Loucy (cell line): Measurements from ENCODE around the gene GULP1.

Experiments used
- H2AFZ ChIP-seq: fragments of 200-600 bp; sonication (generic); 2 replicates; pipeline ENCODE4 v1.6.0; 2016; ENCODE audit warnings: antibody characterized with exemption, mild to moderate bottlenecking, low read length, moderate library complexity
- H3F3A ChIP-seq: fragments of 200-600 bp; 2 replicates; pipeline ENCODE4 v1.6.0; 2016; ENCODE audit warnings: antibody characterized with exemption, low read depth, mild to moderate bottlenecking
- H3K27me3 ChIP-seq: fragments of 200-600 bp; sonication (generic); 2 replicates; pipeline ENCODE4 v1.6.1; 2014; ENCODE audit warnings: low read length, mild to moderate bottlenecking; ENCODE audit not compliant: insufficient read depth, poor library complexity, severe bottlenecking
- H3K36me3 ChIP-seq: fragments of 200-600 bp; sonication (generic); 2 replicates; pipeline ENCODE4 v1.6.1; 2016; ENCODE audit warnings: low read length; ENCODE audit not compliant: insufficient read depth
- H3K4me1 ChIP-seq: fragments of 200-600 bp; sonication (generic); 2 replicates; pipeline ENCODE4 v1.5.1; 2014; ENCODE audit warnings: low read length, mild to moderate bottlenecking; ENCODE audit not compliant: insufficient read depth, poor library complexity, severe bottlenecking
- H3K4me2 ChIP-seq: fragments of 200-600 bp; sonication (generic); 2 replicates; pipeline ENCODE4 v1.6.0; 2014; ENCODE audit warnings: antibody characterized with exemption, low read length, low read depth, mild to moderate bottlenecking; ENCODE audit not compliant: poor library complexity, severe bottlenecking
- H3K4me3 ChIP-seq: fragments of 200-600 bp; sonication (generic); 2 replicates; pipeline ENCODE4 v1.5.1; 2014; ENCODE audit warnings: low read length, mild to moderate bottlenecking, mixed read lengths; ENCODE audit not compliant: poor library complexity, severe bottlenecking
- H3K79me2 ChIP-seq: fragments of 200-600 bp; sonication (generic); 2 replicates; pipeline ENCODE4 v1.6.1; 2014; ENCODE audit warnings: low read length; ENCODE audit not compliant: insufficient read depth
- H3K9ac ChIP-seq: fragments of 200-600 bp; sonication (generic); 2 replicates; pipeline ENCODE4 v1.6.0; 2014; ENCODE audit warnings: mild to moderate bottlenecking, low read depth, low read length, moderate library complexity; ENCODE audit not compliant: poor library complexity, severe bottlenecking
- H3K9me2 ChIP-seq: fragments of 200-600 bp; sonication (generic); replicated peaks from 2 replicates; pipeline ENCODE4 v1.6.1; 2016; ENCODE audit warnings: low read depth, low read length, mixed read lengths
- H3K9me3 ChIP-seq: fragments of 200-600 bp; sonication (generic); 2 replicates; pipeline ENCODE4 v1.6.1; 2014; ENCODE audit warnings: mild to moderate bottlenecking, antibody characterized with exemption, low read length, low read depth; ENCODE audit not compliant: insufficient read depth
- H4K20me1 ChIP-seq: fragments of 200-600 bp; sonication (generic); 2 replicates; pipeline ENCODE4 v1.6.0; 2014; ENCODE audit warnings: antibody characterized with exemption, low read length, mild to moderate bottlenecking; ENCODE audit not compliant: insufficient read depth, poor library complexity, severe bottlenecking
- EZH2phosphoT487 ChIP-seq: fragments of 200-600 bp; IDR thresholded peaks from 2 replicates; pipeline ENCODE4 v1.6.1; 2018; ENCODE audit warnings: antibody characterized with exemption, mild to moderate bottlenecking, moderate library complexity, borderline replicate concordance
- TF ChIP-seq, protein P1 (sequence below): fragments of 200-600 bp; sonication (generic); conservative IDR thresholded peaks from 2 replicates; pipeline ENCODE4 v1.5.1; 2014; ENCODE audit warnings: mild to moderate bottlenecking, antibody characterized with exemption, low read length

Gene GULP1

DNA sequence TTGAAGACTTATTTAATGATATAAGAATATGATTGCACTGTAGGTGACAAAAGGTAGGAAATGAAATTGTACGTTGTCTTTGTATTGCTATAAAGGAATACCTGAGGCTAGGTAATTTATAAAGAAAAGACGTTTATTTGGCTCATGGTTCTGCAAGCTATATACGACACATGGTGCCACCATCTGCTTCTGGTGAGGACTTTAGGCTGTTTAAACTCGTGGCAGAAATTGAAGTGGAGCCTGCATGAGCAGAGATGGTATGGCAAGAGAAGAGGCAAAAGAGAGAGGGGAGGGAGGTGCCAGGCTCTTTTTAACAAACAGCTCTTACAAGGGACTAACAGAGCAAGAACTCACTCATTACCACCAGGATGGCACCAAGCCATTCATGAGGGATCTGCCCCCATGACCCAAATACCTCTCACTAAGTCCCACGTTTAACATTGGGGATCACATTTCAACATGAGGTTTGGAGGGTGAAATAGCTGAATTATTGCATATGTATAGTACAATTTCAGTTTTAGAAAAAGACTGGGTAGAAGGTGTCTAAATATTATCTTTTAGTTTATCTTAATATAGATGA lies 86.8 kb downstream of the GULP1 start:
- no peaks in the 10 kb centered on the region for H3K27me3 ChIP-seq
- no peak overlapping the region for H3K4me2 ChIP-seq
- TF ChIP-seq, protein P1, sequence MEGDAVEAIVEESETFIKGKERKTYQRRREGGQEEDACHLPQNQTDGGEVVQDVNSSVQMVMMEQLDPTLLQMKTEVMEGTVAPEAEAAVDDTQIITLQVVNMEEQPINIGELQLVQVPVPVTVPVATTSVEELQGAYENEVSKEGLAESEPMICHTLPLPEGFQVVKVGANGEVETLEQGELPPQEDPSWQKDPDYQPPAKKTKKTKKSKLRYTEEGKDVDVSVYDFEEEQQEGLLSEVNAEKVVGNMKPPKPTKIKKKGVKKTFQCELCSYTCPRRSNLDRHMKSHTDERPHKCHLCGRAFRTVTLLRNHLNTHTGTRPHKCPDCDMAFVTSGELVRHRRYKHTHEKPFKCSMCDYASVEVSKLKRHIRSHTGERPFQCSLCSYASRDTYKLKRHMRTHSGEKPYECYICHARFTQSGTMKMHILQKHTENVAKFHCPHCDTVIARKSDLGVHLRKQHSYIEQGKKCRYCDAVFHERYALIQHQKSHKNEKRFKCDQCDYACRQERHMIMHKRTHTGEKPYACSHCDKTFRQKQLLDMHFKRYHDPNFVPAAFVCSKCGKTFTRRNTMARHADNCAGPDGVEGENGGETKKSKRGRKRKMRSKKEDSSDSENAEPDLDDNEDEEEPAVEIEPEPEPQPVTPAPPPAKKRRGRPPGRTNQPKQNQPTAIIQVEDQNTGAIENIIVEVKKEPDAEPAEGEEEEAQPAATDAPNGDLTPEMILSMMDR = no peak
- TF ChIP-seq EZH2phosphoT487 = no peak
- no peak overlapping the region for H3K4me3 ChIP-seq
- peaks cover 2% of the 10 kb centered on the region for H3K4me1 ChIP-seq
- H3K9me3 ChIP-seq = no peaks in the 10 kb centered on the region
- no peaks in the 10 kb centered on the region for H3K79me2 ChIP-seq
- H3K9me2 ChIP-seq = no peaks in the 10 kb centered on the region
- no peaks in the 10 kb centered on the region for H3K36me3 ChIP-seq
- no peaks in the 10 kb centered on the region for H4K20me1 ChIP-seq
- no peak overlapping the region for H3K9ac ChIP-seq
- H2AFZ ChIP-seq = no peak overlapping the region
- no peaks in the 10 kb centered on the region for H3F3A ChIP-seq

DNA sequence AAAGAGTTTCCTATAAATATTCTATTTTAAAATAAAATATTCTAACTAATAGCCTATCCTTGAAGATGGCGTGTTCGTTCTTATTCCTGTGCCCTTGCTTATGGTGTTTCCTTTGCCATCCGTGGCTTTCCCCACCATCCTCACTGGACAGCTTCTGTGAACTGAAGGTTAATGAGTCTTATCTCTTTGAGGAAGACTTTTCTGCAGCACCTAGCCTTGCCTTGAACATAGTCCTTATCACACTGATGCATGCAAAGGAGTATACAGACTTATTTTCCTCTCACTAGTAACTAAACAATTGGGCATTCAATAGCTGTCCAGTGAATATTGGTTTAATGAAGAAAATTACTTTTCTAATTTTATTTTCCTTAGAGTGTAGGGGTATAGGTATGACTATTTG lies 88.1 kb downstream of the GULP1 start:
- no peaks in the 10 kb centered on the region for H3K9me3 ChIP-seq
- H3K9me2 ChIP-seq = no peaks in the 10 kb centered on the region
- TF ChIP-seq EZH2phosphoT487 = no peak
- TF ChIP-seq, protein P1 = no peak
- no peak overlapping the region for H3K9ac ChIP-seq
- no peaks in the 10 kb centered on the region for H3K79me2 ChIP-seq
- no peak overlapping the region for H2AFZ ChIP-seq
- peaks cover 2% of the 10 kb centered on the region for H3K4me1 ChIP-seq
- no peaks in the 10 kb centered on the region for H3F3A ChIP-seq
- H3K4me2 ChIP-seq = no peak overlapping the region
- no peaks in the 10 kb centered on the region for H3K36me3 ChIP-seq
- H4K20me1 ChIP-seq = no peaks in the 10 kb centered on the region
- no peak overlapping the region for H3K4me3 ChIP-seq
- no peaks in the 10 kb centered on the region for H3K27me3 ChIP-seq

DNA sequence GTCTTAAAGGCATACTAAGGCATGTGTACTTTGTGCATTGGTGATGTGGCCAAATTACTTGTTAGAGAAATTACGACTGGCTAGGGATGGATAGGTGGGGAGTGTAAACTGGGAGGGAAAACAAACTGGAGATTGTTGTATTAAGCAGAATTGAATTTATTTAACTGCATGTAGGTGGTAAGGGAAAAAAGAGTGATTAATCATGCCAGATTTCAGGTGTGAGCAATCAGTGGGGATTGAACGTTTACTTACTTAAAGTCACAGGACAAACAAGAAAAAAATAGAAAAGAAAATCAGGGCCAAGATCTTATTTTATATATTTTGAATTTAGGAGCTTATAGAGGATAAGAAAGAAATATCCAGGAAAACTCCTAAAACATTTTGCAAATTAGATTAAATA lies 88.6 kb downstream of the GULP1 start:
- H3K79me2 ChIP-seq = no peaks in the 10 kb centered on the region
- no peak overlapping the region for H3K4me2 ChIP-seq
- no peak overlapping the region for H2AFZ ChIP-seq
- no peak overlapping the region for H3K4me3 ChIP-seq
- TF ChIP-seq, protein P1 = no peak
- no peak for TF ChIP-seq EZH2phosphoT487
- no peaks in the 10 kb centered on the region for H3K27me3 ChIP-seq
- no peak overlapping the region for H3K9ac ChIP-seq
- no peaks in the 10 kb centered on the region for H3K9me3 ChIP-seq
- H3K36me3 ChIP-seq = no peaks in the 10 kb centered on the region
- no peaks in the 10 kb centered on the region for H3F3A ChIP-seq
- no peaks in the 10 kb centered on the region for H4K20me1 ChIP-seq
- H3K9me2 ChIP-seq = no peaks in the 10 kb centered on the region
- peaks cover 2% of the 10 kb centered on the region for H3K4me1 ChIP-seq
